ENCODE measurements around the gene TRAF3. TPM values are rescaled to one million over a fixed set of nuclear protein-coding genes. Genes with fewer than 3 reads are reported as not detected.

The TRAF3 gene
- total RNA-seq, 2 experiments from 2014 or later = 39.1 to 40.2 TPM

DNA sequence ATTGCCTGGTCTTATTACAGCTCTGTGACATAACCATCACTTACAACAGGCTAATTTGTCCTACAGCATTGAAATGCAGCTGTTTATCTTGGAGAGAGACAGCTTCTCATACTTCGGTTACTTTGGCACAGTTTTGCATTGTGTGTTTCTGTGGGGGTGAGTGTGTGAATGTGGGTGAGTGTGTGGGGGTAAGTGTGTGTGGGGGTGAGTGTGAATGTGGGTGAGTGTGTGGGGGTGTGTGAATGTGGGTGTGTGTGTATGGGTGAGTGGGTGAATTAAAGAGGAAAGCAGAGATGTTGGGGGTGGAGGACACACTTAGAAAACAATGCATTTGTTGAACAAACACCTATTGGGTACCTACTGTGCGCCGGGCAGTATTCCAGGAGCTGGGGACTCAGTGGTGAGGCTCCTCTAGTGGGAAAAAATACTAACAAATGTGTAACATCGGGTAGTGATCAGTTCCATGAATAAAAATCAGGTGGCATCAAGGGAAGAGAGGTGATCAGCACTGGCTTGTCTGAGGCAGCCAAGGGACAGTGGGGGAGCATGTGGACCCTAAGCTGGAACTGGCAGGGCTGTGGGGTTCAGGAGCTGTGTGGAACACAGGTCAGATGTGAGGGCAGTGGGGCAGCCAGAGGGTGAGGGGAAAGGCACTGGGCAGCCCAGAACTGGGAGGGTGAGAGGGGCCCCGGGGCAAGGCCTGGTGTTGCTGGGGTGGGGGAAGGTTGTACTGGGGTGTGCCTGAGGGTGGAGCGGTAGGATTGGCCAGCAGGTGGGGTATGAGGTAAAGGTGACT is 101.1 kb downstream of the TRAF3 start:
- POLR2A ChIA-PET = interaction anchor here (0.8 to 1.2 kb wide), 2 partner anchors 18 to 127 kb away, joined by 3 read pairs; no protein-coding TSS in a partner anchor
- H3K27ac Mint-ChIP-seq = no peak overlapping the region

DNA sequence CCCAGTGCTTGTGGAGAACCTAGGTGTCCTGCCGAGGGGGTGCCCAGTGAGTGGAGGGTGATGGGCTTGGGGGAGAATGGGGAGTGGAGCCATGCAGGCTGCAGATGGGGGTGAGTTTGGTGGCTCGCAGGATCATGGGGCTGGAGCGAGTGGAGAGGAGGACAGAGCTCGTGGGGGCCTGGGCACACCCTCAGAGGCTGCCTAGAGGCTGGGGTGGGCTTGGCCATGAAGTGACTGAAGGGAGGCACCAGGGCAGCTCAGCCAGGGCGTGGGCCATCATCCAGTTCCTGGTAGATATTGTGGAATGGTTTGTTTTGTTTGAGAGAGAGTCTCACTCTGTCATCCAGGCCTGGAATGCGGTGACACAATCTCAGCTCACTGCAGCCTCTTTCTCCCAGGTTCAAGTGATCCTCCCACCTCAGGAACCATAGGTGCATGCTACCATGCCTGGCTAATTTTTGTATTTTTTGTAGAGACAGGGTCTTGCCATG is 101.8 kb downstream of the TRAF3 start:
- POLR2A ChIA-PET = no interaction called here

More for the DNA sequence above, 101.1 kb downstream of the TRAF3 start:
- DNase-seq (no peak), ATAC-seq (peak; percentile 34)
- intact Hi-C loops (cut with micrococcal nuclease) = no loop called here
- H3K4me3 Mint-ChIP-seq = no peak overlapping the region
- H3K4me1 Mint-ChIP-seq (ENCODE audit: low read depth) = peaks cover 3% of the 10 kb centered on the region
- peaks cover 27% of the 10 kb centered on the region for H3K36me3 Mint-ChIP-seq (ENCODE audit: low read depth)
- H3K9me3 Mint-ChIP-seq = no peaks in the 10 kb centered on the region
- TF ChIP-seq, protein P1, sequence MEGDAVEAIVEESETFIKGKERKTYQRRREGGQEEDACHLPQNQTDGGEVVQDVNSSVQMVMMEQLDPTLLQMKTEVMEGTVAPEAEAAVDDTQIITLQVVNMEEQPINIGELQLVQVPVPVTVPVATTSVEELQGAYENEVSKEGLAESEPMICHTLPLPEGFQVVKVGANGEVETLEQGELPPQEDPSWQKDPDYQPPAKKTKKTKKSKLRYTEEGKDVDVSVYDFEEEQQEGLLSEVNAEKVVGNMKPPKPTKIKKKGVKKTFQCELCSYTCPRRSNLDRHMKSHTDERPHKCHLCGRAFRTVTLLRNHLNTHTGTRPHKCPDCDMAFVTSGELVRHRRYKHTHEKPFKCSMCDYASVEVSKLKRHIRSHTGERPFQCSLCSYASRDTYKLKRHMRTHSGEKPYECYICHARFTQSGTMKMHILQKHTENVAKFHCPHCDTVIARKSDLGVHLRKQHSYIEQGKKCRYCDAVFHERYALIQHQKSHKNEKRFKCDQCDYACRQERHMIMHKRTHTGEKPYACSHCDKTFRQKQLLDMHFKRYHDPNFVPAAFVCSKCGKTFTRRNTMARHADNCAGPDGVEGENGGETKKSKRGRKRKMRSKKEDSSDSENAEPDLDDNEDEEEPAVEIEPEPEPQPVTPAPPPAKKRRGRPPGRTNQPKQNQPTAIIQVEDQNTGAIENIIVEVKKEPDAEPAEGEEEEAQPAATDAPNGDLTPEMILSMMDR (IDR thresholded peaks at IDR 0.05) = no peak
- no peaks in the 10 kb centered on the region for H3K27me3 Mint-ChIP-seq
- CTCF ChIA-PET = interaction anchor here (0.8 to 1.5 kb wide), 3 partner anchors 9 to 184 kb away, joined by 3 to 5 read pairs (median 3); no protein-coding TSS in a partner anchor

DNA sequence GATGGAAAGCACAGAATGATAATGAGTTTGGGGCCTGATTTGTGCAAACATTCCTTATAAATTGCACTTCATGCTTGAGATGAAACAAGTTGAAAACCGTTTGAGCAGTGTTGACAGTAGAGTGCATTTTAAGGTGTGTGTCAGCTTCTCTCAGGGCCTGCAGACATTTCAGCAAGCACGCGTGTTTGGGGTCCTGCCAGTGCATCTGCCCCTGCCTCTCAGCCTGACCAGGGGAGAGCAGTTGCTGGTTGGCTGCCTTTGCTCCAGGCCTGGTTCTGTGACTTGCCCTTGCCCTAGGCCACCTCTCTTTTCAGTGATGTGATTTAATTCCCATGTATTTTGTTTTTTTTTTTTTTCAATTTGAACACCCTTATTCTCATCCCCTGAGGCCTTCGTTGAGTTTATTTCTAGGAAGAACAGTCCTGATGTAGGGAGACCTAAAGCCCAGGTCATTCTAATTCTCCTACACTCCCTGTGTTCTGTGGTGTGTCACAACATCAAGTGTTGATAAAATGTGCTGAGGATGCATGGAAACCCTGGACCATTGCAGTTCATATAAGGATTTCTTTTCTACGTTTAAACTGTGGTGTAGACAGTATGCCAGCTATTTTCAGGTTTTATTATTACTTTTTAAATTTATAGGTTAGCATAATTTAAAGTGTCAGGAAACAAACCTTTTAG is 105.1 kb downstream of the TRAF3 start:
- POLR2A ChIA-PET = no interaction called here
- intact Hi-C loops (cut with micrococcal nuclease) = no loop called here

More for the DNA sequence above, 101.8 kb downstream of the TRAF3 start:
- Mint-ChIP-seq H3K27me3 (no peaks in the 10 kb centered on the region), H3K4me1 (ENCODE audit: low read depth) (peaks cover 3% of the 10 kb centered on the region), H3K27ac (no peak overlapping the region), H3K4me3 (no peak overlapping the region), H3K36me3 (ENCODE audit: low read depth) (peaks cover 31% of the 10 kb centered on the region), H3K9me3 (no peaks in the 10 kb centered on the region)
- TF ChIP-seq, protein P1 (IDR thresholded peaks at IDR 0.05) = no peak
- no peak for ATAC-seq
- intact Hi-C loops (cut with micrococcal nuclease) = no loop called here
- DNase-seq = no peak
- CTCF ChIA-PET = interaction anchor here (1.5 kb wide), 1 partner anchor 184 kb away, joined by 5 read pairs; no protein-coding TSS in a partner anchor

DNA sequence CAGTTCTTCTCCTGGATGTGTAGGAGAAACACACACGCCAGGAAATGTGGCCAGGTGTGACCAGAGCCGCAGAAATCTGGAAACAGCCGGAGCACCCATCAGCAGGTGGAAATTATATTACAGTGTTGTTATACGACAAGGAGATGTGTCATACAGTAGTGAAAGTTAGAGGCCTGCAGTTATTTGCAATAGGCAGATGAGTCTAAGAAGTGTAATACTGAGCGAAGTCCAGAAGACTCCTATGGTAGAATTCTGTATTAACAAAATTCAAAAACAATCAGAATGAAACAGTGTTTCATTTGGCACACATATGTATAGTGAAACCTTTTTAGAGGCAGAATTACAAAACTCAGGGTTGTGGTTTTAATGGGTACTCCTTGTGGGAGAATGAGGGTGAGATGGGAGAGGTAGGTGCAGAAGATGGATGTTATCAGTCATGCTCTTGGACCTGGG is 105.9 kb downstream of the TRAF3 start:
- H3K4me1 Mint-ChIP-seq (ENCODE audit: low read depth) = peaks cover 3% of the 10 kb centered on the region
- no peaks in the 10 kb centered on the region for H3K9me3 Mint-ChIP-seq
- peak overlapping the region; percentile 21 for H3K27ac Mint-ChIP-seq
- H3K4me3 Mint-ChIP-seq = no peak overlapping the region
- TF ChIP-seq, protein P1 (IDR thresholded peaks at IDR 0.05) = no peak
- ChIA-PET POLR2A (no interaction called here), CTCF (no interaction called here)
- DNase-seq (no peak), ATAC-seq (peak; percentile 66)
- intact Hi-C loops (cut with micrococcal nuclease) = no loop called here
- peaks cover 41% of the 10 kb centered on the region for H3K36me3 Mint-ChIP-seq (ENCODE audit: low read depth)
- no peaks in the 10 kb centered on the region for H3K27me3 Mint-ChIP-seq

More for the DNA sequence above, 105.1 kb downstream of the TRAF3 start:
- H3K4me1 Mint-ChIP-seq (ENCODE audit: low read depth) = peaks cover 3% of the 10 kb centered on the region
- peaks cover 39% of the 10 kb centered on the region for H3K36me3 Mint-ChIP-seq (ENCODE audit: low read depth)
- no peak overlapping the region for H3K27ac Mint-ChIP-seq
- no peaks in the 10 kb centered on the region for H3K9me3 Mint-ChIP-seq
- H3K4me3 Mint-ChIP-seq = no peak overlapping the region
- TF ChIP-seq, protein P1 (IDR thresholded peaks at IDR 0.05) = no peak
- ATAC-seq (no peak), DNase-seq (no peak)
- H3K27me3 Mint-ChIP-seq = no peaks in the 10 kb centered on the region
- CTCF ChIA-PET = interaction anchor here (1.9 kb wide), 1 partner anchor 188 kb away, joined by 9 read pairs; no protein-coding TSS in a partner anchor
